IPS-18c (cell line): ENCODE measurements around the gene CELSR2.

Source experiments
- H3K4me3 ChIP-seq: 2 replicates; pipeline ENCODE4 v1.7.0; 2013; ENCODE audit warnings: low read depth, mild to moderate bottlenecking, low read length, moderate library complexity; ENCODE audit not compliant: insufficient read depth
- H3K9me3 ChIP-seq: one replicate; pipeline ENCODE4 v1.6.1; 2013; ENCODE audit warnings: mild to moderate bottlenecking, low read length, moderate library complexity; ENCODE audit not compliant: control insufficient read depth, insufficient read depth

The CELSR2 gene

DNA sequence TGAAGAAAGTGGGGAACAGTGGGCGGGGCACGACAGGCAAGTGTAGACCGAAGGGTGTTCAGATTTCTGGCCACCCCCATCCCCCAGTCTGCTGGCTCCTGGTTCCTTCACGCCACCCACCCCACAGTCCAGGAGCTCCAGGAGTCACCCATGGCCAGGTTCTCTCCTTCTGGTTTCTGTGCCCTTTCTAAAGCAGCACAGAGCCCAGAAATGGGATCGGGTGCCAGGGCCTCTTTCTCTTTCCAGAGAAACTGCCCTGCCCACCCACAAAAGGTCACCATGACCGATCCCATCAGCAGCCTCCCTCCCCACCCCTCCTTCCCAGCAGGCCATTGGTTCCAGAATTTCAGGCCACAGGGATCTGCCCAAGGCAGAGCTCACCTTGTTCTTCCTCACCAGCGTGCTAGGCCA lies 3.2 kb upstream of the CELSR2 start:
- H3K4me3 ChIP-seq = no peak overlapping the region
- peaks cover 5% of the 10 kb centered on the region for H3K9me3 ChIP-seq

DNA sequence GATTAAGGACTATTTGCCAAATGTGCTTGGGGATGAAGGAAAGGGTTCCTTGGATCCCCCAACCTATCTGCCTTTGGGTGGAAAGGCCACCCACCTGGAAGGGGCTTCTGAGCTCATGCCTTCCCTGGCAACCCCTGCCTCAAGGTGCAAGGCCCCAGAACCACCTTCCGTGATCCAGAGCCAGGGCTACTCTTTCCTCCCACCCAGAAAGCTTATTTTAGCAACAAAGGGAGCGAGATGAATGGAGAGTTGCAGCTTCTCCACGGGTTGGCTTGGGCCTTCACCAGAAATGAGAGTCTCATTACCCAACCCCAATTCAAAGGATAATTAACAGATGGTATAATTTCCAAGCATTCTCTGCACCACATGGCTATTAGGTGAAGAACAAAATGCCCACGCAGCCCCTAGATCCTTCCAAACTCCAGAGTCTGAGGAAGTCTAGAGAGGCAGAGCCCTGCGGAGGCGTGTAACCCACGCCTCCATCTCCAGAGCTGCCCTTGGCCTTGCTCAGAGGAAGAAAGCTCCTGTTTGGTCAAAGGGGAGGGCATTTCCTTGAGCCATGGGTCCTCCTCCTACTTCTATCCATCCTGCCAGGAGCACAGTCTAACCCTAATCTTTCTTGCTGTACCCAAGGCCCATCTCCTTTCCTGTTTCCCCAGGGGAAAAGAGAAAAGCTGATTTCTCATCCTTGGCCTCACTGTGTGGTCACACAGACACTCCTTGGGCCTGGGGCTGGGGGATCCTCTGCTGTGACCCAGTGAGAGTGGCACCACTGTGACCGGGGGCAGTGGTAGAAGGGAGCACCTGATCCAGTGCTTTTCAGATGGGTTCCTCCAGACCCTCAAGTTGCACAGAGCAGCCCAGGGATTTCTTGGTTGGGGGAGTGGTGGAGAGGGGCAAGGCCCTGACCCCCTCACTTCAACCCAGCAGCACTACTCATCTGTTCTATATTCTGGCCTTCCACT lies 1.7 kb upstream of the CELSR2 start:
- Histone ChIP-seq H3K4me3 (no peak overlapping the region), H3K9me3 (peaks cover 7% of the 10 kb centered on the region)

DNA sequence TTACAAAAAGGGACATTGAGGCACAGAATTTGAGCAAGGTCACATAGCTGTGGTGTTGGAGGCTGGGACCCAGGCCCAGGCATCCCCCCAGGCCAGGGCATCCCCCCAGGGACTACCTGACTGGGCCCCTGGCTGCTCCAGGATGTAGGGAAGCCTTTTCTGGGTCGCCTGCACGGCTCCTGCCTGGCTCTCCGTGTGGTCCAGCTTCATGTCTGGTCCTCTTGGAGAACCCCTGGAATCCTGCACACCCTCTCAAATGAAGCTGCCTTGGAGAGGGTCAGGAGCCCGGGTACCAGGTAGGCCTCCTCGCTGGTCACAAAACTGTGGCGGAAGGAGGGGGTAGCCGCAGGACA lies 919 bp upstream of the CELSR2 start:
- Histone ChIP-seq H3K4me3 (no peak overlapping the region; the same call in none of the 2 replicates), H3K9me3 (peaks cover 7% of the 10 kb centered on the region)

DNA sequence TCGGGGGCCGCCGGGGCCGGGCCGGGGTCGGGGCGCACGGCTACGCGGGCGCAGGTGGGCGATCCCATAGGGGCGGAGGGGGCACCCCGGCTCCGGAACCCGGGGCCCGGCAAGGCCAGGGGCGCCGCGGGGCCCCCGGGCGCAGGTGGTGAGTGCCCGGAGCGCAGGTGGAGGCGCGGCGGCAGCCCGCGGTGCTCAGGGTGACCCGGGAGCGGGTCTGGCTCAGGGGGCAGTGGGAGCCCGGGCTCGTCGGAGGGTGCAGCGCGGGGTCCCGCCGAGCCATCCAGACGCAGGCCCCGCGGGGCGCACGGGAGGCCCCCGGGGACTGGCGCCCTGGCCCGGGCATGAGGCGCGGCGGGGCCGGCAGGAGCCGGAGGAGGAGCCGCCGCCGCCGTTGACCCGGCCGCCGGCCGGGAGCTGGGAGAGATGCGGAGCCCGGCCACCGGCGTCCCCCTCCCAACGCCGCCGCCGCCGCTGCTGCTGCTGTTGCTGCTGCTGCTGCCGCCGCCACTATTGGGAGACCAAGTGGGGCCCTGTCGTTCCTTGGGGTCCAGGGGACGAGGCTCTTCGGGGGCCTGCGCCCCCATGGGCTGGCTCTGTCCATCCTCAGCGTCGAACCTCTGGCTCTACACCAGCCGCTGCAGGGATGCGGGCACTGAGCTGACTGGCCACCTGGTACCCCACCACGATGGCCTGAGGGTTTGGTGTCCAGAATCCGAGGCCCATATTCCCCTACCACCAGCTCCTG lies 489 bp downstream of the CELSR2 start:
- peak overlapping the region; percentile 55 for H3K4me3 ChIP-seq
- peaks cover 7% of the 10 kb centered on the region for H3K9me3 ChIP-seq

DNA sequence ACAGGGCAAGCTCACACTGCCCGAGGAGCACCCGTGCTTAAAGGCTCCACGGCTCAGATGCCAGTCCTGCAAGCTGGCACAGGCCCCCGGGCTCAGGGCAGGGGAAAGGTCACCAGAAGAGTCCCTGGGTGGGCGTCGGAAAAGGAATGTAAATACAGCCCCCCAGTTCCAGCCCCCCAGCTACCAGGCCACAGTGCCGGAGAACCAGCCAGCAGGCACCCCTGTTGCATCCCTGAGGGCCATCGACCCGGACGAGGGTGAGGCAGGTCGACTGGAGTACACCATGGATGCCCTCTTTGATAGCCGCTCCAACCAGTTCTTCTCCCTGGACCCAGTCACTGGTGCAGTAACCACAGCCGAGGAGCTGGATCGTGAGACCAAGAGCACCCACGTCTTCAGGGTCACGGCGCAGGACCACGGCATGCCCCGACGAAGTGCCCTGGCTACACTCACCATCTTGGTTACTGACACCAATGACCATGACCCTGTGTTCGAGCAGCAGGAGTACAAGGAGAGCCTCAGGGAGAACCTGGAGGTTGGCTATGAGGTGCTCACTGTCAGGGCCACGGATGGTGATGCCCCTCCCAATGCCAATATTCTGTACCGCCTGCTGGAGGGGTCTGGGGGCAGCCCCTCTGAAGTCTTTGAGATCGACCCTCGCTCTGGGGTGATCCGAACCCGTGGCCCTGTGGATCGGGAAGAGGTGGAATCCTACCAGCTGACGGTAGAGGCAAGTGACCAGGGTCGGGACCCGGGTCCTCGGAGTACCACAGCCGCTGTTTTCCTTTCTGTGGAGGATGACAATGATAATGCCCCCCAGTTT lies 1.3 kb downstream of the CELSR2 start:
- Histone ChIP-seq H3K9me3 (peaks cover 7% of the 10 kb centered on the region), H3K4me3 (peak overlapping the region; percentile 55)

DNA sequence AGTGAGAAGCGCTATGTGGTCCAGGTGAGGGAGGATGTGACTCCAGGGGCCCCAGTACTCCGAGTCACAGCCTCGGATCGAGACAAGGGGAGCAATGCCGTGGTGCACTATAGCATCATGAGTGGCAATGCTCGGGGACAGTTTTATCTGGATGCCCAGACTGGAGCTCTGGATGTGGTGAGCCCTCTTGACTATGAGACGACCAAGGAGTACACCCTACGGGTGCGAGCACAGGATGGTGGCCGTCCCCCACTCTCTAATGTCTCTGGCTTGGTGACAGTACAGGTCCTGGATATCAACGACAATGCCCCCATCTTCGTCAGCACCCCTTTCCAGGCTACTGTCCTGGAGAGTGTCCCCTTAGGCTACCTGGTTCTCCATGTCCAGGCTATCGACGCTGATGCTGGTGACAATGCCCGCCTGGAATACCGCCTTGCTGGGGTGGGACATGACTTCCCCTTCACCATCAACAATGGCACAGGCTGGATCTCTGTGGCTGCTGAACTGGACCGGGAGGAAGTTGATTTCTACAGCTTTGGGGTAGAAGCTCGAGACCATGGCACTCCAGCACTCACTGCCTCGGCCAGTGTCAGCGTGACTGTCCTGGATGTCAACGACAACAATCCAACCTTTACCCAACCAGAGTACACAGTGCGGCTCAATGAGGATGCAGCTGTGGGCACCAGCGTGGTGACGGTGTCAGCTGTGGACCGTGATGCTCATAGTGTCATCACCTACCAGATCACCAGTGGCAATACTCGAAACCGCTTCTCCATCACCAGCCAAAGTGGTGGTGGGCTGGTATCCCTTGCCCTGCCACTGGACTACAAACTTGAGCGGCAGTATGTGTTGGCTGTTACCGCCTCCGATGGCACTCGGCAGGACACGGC lies 2.2 kb downstream of the CELSR2 start:
- no peak overlapping the region for H3K4me3 ChIP-seq
- H3K9me3 ChIP-seq = peaks cover 7% of the 10 kb centered on the region

DNA sequence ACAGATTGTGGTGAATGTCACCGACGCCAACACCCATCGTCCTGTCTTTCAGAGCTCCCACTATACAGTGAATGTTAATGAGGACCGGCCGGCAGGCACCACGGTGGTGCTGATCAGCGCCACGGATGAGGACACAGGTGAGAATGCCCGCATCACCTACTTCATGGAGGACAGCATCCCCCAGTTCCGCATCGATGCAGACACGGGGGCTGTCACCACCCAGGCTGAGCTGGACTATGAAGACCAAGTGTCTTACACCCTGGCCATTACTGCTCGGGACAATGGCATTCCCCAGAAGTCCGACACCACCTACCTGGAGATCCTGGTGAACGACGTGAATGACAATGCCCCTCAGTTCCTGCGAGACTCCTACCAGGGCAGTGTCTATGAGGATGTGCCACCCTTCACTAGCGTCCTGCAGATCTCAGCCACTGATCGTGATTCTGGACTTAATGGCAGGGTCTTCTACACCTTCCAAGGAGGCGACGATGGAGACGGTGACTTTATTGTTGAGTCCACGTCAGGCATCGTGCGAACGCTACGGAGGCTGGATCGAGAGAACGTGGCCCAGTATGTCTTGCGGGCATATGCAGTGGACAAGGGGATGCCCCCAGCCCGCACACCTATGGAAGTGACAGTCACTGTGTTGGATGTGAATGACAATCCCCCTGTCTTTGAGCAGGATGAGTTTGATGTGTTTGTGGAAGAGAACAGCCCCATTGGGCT lies 3.0 kb downstream of the CELSR2 start:
- peaks cover 7% of the 10 kb centered on the region for H3K9me3 ChIP-seq

DNA sequence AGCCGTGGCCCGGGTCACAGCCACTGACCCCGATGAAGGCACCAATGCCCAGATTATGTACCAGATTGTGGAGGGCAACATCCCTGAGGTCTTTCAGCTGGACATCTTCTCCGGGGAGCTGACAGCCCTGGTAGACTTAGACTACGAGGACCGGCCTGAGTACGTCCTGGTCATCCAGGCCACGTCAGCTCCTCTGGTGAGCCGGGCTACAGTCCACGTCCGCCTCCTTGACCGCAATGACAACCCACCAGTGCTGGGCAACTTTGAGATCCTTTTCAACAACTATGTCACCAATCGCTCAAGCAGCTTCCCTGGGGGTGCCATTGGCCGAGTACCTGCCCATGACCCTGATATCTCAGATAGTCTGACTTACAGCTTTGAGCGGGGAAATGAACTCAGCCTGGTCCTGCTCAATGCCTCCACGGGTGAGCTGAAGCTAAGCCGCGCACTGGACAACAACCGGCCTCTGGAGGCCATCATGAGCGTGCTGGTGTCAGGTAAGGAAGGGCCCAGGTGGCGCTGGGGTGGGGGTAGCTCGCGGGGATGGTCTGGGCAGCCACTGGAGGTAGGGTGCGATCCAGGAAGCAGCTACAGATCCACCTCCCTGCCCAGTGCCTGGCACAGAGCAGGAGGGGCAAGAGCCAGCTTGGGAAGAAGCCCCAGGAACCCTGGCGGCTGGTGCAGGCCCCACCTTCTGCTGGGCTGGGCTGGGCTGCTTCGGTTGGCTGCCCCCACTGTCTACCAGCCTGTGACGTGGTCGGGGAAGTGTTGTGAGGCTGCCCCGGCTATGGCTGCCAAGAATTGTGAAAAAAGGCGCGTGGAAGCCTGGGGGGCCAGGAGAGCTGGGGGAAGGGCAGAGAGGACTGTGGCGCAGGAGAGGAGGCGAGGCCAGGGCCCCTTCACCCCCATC lies 3.8 kb downstream of the CELSR2 start:
- H3K9me3 ChIP-seq = peaks cover 7% of the 10 kb centered on the region
- H3K4me3 ChIP-seq = no peak overlapping the region

More for the DNA sequence above, 3.0 kb downstream of the CELSR2 start:
- H3K4me3 ChIP-seq = no peak overlapping the region

DNA sequence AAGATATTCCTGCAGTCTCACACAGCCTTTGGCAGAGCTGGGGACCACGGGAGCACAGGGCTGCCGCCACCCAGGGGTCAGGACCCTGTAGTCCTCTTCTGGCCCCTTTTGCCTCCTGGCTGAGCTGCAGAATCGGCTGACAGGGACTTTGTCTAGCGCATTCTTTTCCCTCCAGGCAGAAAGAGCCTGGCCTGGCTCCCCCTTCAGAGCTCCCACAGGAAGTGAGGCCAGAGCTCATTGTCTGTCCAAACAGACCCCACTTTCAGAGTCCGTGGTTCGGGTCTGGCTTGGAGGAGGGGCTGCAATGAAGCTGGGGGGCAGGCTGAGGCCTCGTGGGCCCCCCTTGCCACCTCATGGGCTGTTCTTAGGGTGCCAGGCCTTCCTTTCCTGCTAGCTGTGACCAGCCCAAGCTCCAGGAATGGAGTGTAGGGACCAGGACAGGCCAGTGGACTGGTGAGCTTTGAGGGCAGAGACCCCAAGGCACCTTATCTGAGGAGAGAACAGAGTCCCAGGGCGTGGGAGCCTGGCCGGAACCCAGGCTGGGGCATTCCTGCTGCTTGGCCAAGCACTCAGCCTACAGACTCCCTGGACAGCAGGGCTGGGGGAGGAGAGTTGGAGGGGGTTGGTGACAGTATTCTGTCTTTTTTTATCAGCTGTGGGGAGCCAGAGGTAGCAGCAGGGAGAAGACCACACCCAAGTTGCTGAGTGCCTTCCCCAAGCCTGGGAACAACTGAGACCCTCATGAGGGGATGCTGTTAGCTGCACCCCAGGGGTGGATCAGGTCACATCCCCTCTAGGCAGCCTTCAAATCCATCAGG lies 4.7 kb downstream of the CELSR2 start:
- Histone ChIP-seq H3K4me3 (peak overlapping the region; percentile 11; the same call in 1 of the 2 replicates), H3K9me3 (peaks cover 7% of the 10 kb centered on the region)

DNA sequence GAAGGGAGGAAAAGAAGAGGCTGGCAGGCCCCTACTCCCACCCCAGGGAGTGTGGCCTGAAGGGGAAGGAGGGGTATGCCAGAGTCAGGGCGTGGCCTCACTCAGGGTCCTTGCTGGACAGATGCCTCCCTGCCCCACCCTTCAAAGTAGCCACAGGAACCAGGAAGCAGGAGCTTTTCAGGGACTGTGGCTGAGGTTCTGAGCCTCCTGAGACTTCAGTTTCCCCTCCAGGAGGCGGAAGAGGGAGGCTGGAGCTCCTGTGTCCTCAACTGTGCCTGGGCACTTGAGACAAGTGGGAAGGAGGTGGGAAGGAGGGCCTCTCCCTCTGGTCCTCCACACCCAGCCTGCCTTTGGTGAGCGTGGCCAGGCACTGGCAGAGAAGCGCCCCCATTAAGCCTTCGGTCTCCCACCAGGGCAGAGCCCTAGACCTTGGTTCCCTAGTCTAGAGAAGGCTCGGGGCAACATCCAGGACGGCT lies 5.3 kb downstream of the CELSR2 start:
- H3K9me3 ChIP-seq = peaks cover 7% of the 10 kb centered on the region
- H3K4me3 ChIP-seq = no peak overlapping the region; the same call in 1 of the 2 replicates

DNA sequence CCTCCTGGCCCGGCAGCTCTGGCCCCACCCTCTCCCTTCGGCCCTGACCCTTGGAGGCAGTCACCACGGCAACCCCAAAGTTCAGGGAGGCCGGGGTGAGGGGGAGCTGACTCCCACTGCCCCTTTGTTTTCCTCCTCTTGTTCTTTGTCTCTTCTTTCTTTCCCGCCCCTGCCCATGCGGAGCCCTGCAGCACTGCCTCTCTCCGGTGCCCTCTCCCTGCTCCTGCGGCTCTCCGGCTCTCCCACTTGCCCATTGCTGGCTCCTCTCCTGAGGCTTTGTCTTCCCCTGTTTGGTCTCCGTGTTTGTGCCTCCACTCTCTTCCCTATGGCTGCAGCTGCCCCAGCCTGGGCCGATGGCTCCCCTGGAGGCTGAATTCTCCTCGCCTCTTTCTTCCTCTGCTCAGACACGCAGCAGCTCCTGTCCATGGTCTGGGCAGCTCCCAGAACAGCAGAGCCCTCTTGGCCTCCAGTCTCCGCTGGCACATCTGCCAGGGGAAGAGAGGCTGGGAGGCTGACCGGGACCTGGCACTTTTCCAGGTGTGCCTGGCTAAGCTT lies 5.8 kb downstream of the CELSR2 start:
- H3K4me3 ChIP-seq = no peak overlapping the region; the same call in none of the 2 replicates
- peaks cover 7% of the 10 kb centered on the region for H3K9me3 ChIP-seq

DNA sequence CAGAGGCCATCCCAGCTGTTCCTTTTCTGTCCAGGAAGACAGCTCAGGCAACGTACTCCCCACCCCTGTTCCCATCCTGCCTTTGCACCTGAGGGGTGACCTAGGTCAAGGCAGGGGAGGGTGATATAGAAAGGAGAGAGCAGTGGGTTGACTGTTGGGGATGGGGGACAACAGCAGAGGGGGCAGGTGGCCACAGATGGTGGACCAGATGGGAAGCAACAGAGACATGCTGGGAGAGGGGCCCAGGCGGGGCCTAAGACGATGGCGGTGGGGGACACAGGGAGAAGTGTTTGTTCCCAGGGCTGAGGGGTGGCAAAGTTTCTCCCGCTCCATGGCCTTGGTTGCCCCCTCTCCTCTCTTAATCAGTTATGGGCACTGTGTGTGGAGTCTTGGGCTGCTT lies 6.3 kb downstream of the CELSR2 start:
- no peak overlapping the region; the same call in 1 of the 2 replicates for H3K4me3 ChIP-seq
- peaks cover 5% of the 10 kb centered on the region for H3K9me3 ChIP-seq

DNA sequence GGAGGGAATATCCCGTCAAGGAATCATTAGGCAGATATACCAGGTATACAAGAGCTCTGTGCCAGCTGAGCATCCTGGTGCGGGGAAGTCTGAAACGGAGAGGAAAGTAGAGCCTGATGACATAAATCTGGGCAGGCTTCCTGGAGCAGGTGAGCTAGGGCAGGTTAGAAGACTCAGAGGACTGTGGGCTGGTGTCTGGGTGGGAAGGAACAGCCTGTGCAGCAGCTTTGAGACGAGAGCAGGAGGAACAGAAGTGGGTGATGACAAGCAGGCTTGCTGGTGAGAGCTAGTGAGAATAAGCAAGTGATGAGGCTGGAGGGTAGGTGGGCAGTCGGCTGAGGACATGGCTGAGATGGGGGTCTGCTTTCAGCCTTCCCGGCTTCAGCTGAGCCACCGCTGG lies 6.7 kb downstream of the CELSR2 start:
- Histone ChIP-seq H3K4me3 (no peak overlapping the region), H3K9me3 (peaks cover 2% of the 10 kb centered on the region)
